SK-N-SH treated with all-trans-retinoic acid at 6 μM for 48 hours (cell line): ENCODE results near the gene PALLD.

ENCODE experiments used
- ATAC-seq: fragments of 200-7000 bp; cut with Tn5 transposase; 3 replicates; pipeline ENCODE4 v1.9.1; 2020; ENCODE audit warnings: mild to moderate bottlenecking, moderate library complexity
- ARNTL ChIP-seq: fragments of 450-650 bp; formaldehyde crosslinking; IDR thresholded peaks from 2 replicates; pipeline ENCODE4 v1.5.0; 2020; ENCODE audit warnings: low read depth, mild to moderate bottlenecking, moderate library complexity, borderline replicate concordance
- CREB5 ChIP-seq: fragments of 250-450 bp; sonication (Bioruptor Pico); IDR thresholded peaks from 2 replicates; pipeline ENCODE4 v1.5.1; 2020; ENCODE audit warnings: low read depth, mild to moderate bottlenecking, moderate library complexity
- CSDC2 ChIP-seq: fragments of 250-450 bp; sonication (Bioruptor Pico); IDR thresholded peaks from 2 replicates; pipeline ENCODE4 v1.5.0; 2020; ENCODE audit warnings: mild to moderate bottlenecking, moderate library complexity
- ESRRG ChIP-seq: fragments of 250-450 bp; sonication (Bioruptor Pico); IDR thresholded peaks from 2 replicates; pipeline ENCODE4 v1.6.1; 2021; ENCODE audit warnings: mild to moderate bottlenecking
- GLIS3 ChIP-seq: fragments of 250-450 bp; sonication (Bioruptor Pico); IDR thresholded peaks from 2 replicates; pipeline ENCODE4 v1.5.0; 2020; ENCODE audit warnings: mild to moderate bottlenecking, moderate library complexity
- ISL1 ChIP-seq: fragments of 250-450 bp; sonication (Bioruptor Pico); IDR thresholded peaks from 2 replicates; pipeline ENCODE4 v2.1.2; 2022; ENCODE audit warnings: mild to moderate bottlenecking, moderate library complexity
- PATZ1 ChIP-seq: fragments of 250-450 bp; sonication (Bioruptor Pico); IDR thresholded peaks from 2 replicates; pipeline ENCODE4 v1.8.0; 2020; ENCODE audit warnings: mild to moderate bottlenecking, moderate library complexity, borderline replicate concordance
- POU6F1 ChIP-seq: fragments of 250-450 bp; sonication (Bioruptor Pico); IDR thresholded peaks from 2 replicates; pipeline ENCODE4 v1.8.0; 2021; ENCODE audit warnings: low read depth, mild to moderate bottlenecking, moderate library complexity, borderline replicate concordance
- PPARA ChIP-seq: fragments of 250-450 bp; sonication (Bioruptor Pico); IDR thresholded peaks from 2 replicates; pipeline ENCODE4 v1.5.0; 2020; ENCODE audit warnings: mild to moderate bottlenecking, borderline replicate concordance
- RARB ChIP-seq: fragments of 250-450 bp; sonication (Bioruptor Pico); IDR thresholded peaks from 2 replicates; pipeline ENCODE4 v1.8.0; 2021; ENCODE audit warnings: mild to moderate bottlenecking, moderate library complexity
- TCF4 ChIP-seq: fragments of 250-450 bp; sonication (Bioruptor Pico); IDR thresholded peaks from 2 replicates; pipeline ENCODE4 v1.8.0; 2021; ENCODE audit warnings: mild to moderate bottlenecking, moderate library complexity, borderline replicate concordance
- TOX ChIP-seq: fragments of 250-450 bp; sonication (Bioruptor Pico); IDR thresholded peaks from 2 replicates; pipeline ENCODE4 v1.8.0; 2021; ENCODE audit warnings: mild to moderate bottlenecking, moderate library complexity, borderline replicate concordance
- TSHZ2 ChIP-seq: fragments of 250-450 bp; sonication (Bioruptor Pico); IDR thresholded peaks from 2 replicates; pipeline ENCODE4 v1.5.0; 2020; ENCODE audit warnings: mild to moderate bottlenecking, moderate library complexity
- ZFP3 ChIP-seq: fragments of 250-450 bp; sonication (Bioruptor Pico); IDR thresholded peaks from 2 replicates; pipeline ENCODE4 v1.5.0; 2020; ENCODE audit warnings: mild to moderate bottlenecking, moderate library complexity
- ZFP30 ChIP-seq: fragments of 450-650 bp; formaldehyde crosslinking; IDR thresholded peaks from 2 replicates; pipeline ENCODE4 v1.5.0; 2022; ENCODE audit warnings: mild to moderate bottlenecking, moderate library complexity
- ZNF565 ChIP-seq: fragments of 450-650 bp; formaldehyde crosslinking; conservative IDR thresholded peaks from 2 replicates; pipeline ENCODE4 v1.5.0; 2020; ENCODE audit warnings: low read depth, mild to moderate bottlenecking, moderate library complexity
- ZNF70 ChIP-seq: fragments of 450-650 bp; formaldehyde crosslinking; IDR thresholded peaks from 2 replicates; pipeline ENCODE4 v1.5.0; 2020; ENCODE audit warnings: mild to moderate bottlenecking, moderate library complexity
- ZNF8 ChIP-seq: fragments of 450-650 bp; formaldehyde crosslinking; IDR thresholded peaks from 2 replicates; pipeline ENCODE4 v1.5.0; 2020; ENCODE audit warnings: mild to moderate bottlenecking, moderate library complexity
- TF ChIP-seq, protein P1 (sequence below): fragments of 250-450 bp; sonication (Bioruptor Pico); IDR thresholded peaks from 2 replicates; pipeline ENCODE4 v1.5.1; 2021; ENCODE audit warnings: mild to moderate bottlenecking, moderate library complexity

PALLD gene

GRCh38 chr4:168960716-168961115 is 463.9 kb downstream of the PALLD start:
- ATAC-seq: no peak
- TF ChIP-seq TSHZ2 (no peak), ESRRG (no peak), ARNTL (no peak), PATZ1 (CRISPR knock-in tag) (no peak), ZNF8 (CRISPR knock-in tag) (no peak), ZNF565 (CRISPR knock-in tag) (no peak), CREB5 (no peak), ZFP30 (CRISPR knock-in tag) (no peak), RARB (CRISPR knock-in tag) (no peak), ZFP3 (CRISPR knock-in tag) (no peak), TCF4 (CRISPR knock-in tag) (no peak), TOX (no peak), GLIS3 (CRISPR knock-in tag) (no peak)

DNA sequence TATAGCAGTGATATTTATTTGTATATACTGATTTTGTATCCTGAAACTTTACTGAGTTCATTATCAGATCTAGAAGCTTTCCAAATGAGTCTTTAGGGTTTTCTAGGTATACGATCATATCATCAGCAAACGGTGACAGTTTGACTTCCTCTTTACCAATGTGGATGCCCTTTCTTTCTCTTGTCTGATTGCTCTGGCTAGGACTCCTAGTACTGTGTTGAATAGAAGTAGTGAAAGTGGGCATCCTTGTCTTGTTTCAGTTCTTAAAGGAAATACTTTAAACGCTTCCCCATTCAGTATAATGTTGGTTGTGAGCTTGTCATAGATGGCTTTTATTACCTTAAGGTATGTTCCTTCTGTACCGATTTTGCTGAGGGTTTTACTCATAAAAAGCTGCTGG is 475.7 kb downstream of the PALLD start:
- no peak for ATAC-seq
- TF ChIP-seq ESRRG (no peak), ARNTL (no peak), TSHZ2 (no peak), POU6F1 (no peak), ISL1 (CRISPR knock-in tag) (no peak), ZNF8 (CRISPR knock-in tag) (no peak), ZNF565 (CRISPR knock-in tag) (no peak), ZFP30 (CRISPR knock-in tag) (no peak), PPARA (CRISPR knock-in tag) (no peak), CSDC2 (no peak), ZNF70 (CRISPR knock-in tag) (no peak), ZFP3 (CRISPR knock-in tag) (no peak)
- TF ChIP-seq, protein P1, sequence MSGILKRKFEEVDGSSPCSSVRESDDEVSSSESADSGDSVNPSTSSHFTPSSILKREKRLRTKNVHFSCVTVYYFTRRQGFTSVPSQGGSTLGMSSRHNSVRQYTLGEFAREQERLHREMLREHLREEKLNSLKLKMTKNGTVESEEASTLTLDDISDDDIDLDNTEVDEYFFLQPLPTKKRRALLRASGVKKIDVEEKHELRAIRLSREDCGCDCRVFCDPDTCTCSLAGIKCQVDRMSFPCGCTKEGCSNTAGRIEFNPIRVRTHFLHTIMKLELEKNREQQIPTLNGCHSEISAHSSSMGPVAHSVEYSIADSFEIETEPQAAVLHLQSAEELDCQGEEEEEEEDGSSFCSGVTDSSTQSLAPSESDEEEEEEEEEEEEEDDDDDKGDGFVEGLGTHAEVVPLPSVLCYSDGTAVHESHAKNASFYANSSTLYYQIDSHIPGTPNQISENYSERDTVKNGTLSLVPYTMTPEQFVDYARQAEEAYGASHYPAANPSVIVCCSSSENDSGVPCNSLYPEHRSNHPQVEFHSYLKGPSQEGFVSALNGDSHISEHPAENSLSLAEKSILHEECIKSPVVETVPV (CRISPR knock-in tag): no peak
